Activated CD8-positive, alpha-beta memory T cell treated with anti-CD3 and anti-CD28 coated beads, Interleukin-2, amount 50 U/mL, for 24 hours (primary cell): ENCODE results near the gene AMIGO3.
"Not testable (repeated sequence)": the region's sequence is repeated elsewhere in the genome, so short reads cannot be mapped to it uniquely, and the experiment has no call there.

Experiments
- DNase-seq: peaks from one replicate; pipeline ENCODE4 v3.0.0-alpha.2; 2020; ENCODE audit errors: extremely low read depth

The AMIGO3 gene

GRCh38 chr3:49712166-49712565 is 7.3 kb downstream of the AMIGO3 start:
- no peak for DNase-seq

DNA sequence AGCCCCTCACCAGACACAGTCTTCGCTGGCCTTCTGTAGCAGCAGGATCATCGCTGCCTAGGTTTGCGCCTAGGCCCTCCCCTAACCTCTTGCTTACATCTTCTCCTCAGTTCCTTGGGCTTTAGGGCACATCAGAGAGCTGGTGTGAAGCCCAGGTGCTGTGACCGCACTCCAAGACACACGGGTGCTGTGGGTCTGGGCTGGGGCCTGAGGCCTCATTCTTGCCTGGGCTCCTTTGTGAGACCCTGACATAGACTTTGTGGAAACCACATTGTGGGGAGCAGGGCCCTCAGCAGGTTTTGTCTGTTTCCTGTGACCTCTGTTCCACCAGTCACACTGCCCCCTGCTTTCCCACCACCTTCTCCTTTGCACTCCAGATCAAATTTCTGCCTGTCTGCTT is 8.0 kb downstream of the AMIGO3 start:
- no peak for DNase-seq

DNA sequence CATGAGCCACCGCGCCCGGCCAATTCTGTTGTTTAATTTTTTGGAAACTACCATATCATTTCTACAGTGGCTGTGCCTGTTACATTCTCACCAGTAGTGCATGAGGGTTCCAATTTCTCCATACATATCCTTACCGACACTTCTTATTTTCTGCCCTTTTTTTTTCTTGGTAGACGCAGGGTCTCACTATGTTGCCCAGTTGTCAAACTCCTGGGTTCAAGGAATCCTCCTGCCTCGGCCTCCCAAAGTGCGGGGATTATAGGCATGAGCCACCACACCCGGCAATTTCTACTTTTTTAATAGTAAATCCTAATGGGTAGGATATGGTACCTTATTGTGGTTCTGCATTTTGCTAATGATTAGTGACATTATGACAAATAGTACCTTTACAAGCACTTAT is 9.6 kb downstream of the AMIGO3 start:
- no peak for DNase-seq

DNA sequence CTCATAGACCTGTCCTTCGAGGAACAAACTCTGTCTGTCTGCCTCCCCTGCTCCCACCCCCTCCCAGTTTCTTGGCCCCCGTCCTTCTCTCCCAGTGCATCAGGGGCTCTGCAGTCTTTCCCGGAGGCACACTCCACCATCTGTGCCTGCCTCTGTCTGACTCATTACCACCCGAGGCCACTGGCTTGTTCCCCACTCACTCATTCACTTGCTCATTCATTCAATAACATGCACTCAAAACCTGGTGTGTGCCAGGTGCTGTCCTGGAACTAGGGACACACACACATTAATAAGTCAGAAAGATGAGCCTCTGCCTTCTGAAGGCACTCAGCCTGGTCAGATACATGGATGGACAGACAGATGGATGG is 12.4 kb downstream of the AMIGO3 start:
- DNase-seq, result no peak

GRCh38 chr3:49706456-49707112 is 12.9 kb downstream of the AMIGO3 start:
- no peak for DNase-seq

DNA sequence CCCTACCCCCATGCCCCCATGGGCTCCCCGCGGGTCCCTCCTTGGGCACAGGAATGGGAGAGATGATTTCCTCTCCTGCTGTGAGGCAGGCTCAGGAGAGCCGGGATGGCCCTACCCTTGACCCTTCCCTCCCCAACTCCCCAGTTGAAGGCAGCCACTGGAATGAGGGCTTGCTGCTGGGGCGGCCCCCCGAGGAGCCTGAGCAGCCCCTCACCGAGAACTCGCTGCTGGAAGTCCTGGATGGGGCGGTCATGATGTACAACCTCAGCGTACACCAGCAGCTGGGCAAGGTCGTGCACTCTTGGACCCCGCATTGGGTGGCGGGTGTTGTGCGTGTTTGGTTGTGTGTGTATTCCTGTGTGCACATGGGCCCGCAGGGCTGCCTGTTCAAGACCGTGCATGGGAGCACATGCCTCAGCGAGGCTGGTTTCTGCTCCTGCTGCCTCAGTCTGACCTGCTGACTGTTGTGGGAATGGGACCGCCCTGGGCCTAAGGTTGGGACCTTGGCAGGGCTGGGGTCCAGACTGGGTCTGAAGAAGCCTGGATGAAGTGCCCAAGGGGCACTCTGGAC is 14.0 kb downstream of the AMIGO3 start:
- DNase-seq, result no peak

DNA sequence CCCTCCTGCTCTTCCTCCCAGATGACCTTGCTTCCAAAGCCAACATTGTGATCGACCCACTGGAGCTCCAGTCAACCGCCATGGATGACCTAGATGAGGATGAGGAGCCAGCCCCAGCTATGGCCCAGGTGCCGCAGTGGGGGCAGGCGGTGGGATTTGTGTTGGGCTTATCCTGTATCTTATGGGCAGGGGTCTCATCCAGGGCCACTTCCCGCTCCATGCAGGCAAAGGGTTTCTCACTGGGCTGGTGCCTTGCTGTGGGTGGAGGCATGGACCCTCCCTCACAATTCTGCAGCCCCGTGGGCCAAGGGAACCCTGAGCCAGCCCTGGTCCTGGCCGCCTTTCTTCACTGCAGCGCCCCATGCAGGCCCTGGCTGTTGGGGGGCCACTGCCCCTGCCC is 14.9 kb downstream of the AMIGO3 start:
- DNase-seq, result no peak

- DNase-seq, result no peak
Observed at GRCh38 chr3:49703956-49704355, 15.5 kb downstream of the AMIGO3 start.

- no peak for DNase-seq
Observed at GRCh38 chr3:49703443-49703927, 16.0 kb downstream of the AMIGO3 start.

DNA sequence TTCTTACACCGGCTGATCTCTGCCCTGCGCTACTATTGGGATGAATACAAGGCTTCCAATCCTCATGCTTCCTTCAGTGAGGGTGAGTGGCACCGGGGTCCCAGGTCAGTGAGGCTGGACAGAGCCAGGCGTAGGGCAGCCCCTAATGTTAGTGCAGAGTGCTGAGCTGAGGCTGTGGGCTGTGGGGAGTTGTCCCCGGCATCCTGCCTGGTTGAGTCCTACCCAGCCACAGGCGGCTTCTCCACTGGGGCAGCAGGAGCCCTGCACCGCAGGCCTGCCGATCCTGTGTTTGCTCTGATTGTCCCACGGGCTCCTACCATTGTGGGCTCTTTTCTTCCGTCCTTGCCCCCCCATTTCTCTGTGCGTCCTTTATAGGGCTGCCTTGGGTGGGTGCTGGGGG is 16.8 kb downstream of the AMIGO3 start:
- DNase-seq, result no peak

- no peak for DNase-seq
Observed at GRCh38 chr3:49701388-49702077, 18.0 kb downstream of the AMIGO3 start.

DNA sequence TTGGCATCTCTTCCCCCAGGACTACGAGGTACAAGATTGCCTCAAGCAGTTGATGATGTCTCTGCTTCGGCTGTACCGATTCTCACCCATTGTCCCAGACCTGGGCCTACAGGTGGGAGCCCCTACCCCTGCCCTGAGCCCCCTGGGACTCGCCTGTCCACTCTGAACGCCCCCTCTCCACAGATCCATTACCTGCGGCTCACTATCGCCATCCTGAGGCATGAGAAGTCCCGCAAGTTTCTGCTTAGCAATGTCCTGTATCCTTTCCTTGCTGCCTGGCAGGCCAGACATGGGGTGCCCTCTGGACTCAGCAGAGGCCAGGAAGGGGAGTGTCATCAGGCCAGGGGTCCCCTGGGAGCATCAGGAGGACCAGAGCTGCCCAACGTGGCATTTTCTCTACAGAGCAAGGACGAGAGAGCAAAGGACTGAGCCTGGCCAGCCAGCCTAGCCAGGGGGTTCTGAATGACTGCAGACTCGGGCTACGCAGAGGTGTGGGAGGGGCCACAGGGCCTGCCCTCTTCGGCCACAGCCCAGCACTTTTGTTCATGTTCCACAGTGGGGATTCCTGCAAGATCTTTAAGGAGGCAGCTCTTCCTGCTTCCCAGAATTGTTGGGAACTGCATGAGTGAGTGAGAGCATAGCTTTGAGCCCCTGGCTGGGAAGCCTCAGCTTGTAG is 18.9 kb downstream of the AMIGO3 start:
- no peak for DNase-seq

GRCh38 chr3:49700014-49700413 is 19.5 kb downstream of the AMIGO3 start:
- DNase-seq, result no peak

DNA sequence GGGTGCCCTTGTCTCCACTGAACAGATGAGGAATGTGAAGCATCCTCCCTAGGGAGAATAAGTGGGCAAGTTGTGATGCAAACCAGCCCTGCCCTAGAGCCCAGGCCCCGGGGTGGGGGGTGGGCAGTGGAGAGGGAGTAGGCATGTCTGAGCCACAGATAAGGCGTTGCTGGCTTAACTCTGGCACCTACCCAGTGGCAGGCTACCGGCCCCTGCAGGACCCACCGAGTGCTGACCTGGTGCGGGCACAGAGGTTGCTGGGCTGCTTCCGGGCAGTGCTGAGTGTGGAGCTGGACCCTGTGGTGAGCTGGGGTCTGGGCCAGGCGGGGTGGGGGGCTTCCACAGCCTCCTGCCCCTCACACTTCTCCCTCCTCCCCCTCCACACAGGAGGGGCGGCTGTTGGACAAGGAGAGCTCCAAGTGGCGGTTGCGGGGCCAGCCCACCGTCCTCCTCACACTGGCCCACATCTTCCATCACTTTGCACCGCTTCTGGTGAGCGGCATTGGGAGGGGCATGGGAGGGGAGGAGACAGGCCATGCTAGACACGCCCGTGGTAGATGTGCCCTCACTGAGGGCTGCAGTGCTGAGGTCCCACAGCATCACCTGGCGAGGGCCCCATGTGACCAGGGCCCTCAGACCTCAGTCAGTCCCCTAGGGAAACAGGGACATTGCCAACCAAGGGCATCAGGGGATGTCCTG is 20.1 kb downstream of the AMIGO3 start:
- no peak for DNase-seq

DNA sequence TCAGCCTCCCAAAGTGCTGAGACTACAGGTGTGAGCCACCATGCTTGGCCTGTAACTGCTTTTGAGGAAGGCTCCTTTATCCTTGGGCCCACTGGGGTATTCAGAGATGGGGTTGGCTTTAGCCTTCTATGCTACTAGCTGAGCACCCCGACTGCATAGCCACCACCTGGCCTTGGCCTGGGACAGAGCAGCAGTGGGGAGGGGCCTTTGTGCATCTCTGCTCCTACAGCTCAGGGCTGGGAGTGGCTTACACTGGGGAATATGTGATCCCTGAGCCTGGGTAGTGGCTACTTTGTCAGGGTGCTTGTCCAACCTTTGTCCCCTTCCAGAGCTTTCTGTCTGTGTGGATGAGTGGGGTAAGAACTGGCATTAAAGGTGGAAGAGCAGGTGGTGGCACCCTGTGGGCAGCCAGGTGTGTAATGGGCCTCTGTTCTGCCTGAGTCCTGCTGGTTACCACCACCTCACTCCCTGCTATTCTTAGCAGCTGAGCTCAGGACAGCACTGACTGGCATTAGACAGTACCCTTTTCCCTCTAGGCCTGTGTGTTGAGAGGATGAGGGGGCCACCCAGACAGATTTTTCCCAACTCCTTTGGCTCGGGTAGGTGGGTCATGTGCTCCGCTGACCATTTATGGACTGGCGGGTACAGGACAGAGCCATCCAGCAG is 24.0 kb downstream of the AMIGO3 start:
- not testable (repeated sequence) for DNase-seq

DNA sequence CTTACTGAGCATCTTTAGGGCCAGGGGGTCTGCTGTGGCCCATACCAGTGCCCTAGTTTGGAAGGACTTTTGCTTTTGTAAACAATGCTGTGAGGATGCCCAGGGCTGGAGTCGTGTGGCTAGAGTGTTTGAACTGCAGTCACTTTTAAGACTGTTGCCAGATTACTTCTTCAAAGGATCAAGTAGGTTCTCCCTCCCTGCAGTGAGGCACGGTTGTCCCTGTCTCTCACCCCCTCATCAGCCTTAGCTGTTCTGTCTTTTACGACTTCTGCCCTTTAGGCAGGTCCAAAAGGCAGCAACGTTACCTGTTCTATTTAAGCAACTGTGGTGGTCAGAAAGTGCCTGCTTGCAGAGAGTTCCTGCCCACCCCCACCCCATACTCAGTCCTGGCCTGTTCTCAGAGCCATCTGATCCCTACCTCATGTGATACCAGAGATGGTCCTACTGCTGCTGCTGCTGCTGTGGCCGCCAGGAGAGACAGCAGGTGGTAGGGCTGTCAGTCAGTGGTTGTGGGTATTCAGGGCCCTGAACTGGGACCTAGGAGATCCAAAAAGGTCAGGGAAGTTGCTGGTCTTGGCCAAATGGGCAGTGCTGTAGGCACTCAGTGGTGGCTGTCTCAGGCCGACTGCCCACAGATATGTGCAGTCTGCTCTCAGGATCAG is 24.9 kb downstream of the AMIGO3 start:
- not testable (repeated sequence) for DNase-seq

- not testable (repeated sequence) for DNase-seq
Observed at GRCh38 chr3:49691481-49691880, 28.0 kb downstream of the AMIGO3 start.

- DNase-seq, result not testable (repeated sequence)
Observed at GRCh38 chr3:49690856-49691255, 28.6 kb downstream of the AMIGO3 start.

GRCh38 chr3:49689908-49690624 is 29.4 kb downstream of the AMIGO3 start:
- DNase-seq, result not testable (repeated sequence)
